Fibroblast of skin of right biceps (primary cell): ENCODE results near the gene LILRB5.
"Not testable (repeated sequence)": the region's sequence is repeated elsewhere in the genome, so short reads cannot be mapped to it uniquely, and the experiment has no call there.

Experiments
- DNase-seq: peaks from one replicate; pipeline ENCODE4 v3.0.0-alpha.2; 2013

The LILRB5 gene

GRCh38 chr19:54257116-54257480, at the start of gene LILRB5:
LILRB5 (minus strand) TSS chr19:54257273; CDS start chr19:54257193, 80 bp downstream.
- no peak for DNase-seq

- DNase-seq = no peak
These were observed 48.1 kb upstream of the LILRB5 start for GRCh38 chr19:54305141-54305540.

GRCh38 chr19:54302257-54302656, 45.2 kb upstream of the LILRB5 start:
- DNase-seq = no peak

GRCh38 chr19:54299515-54299914, 42.4 kb upstream of the LILRB5 start:
- DNase-seq = no peak

- no peak for DNase-seq
These were observed 42.0 kb upstream of the LILRB5 start for GRCh38 chr19:54299126-54299498.

- DNase-seq = no peak
These were observed 41.5 kb upstream of the LILRB5 start for GRCh38 chr19:54298357-54299125.

- no peak for DNase-seq
These were observed 40.8 kb upstream of the LILRB5 start for GRCh38 chr19:54297759-54298305.

GRCh38 chr19:54294539-54294938, 37.5 kb upstream of the LILRB5 start:
- DNase-seq = no peak

- DNase-seq = not testable (repeated sequence)
These were observed 32.1 kb upstream of the LILRB5 start for GRCh38 chr19:54289160-54289559.

GRCh38 chr19:54287456-54287855, 30.4 kb upstream of the LILRB5 start:
- DNase-seq = peak; percentile 73

- DNase-seq = not testable (repeated sequence)
These were observed 29.2 kb upstream of the LILRB5 start for GRCh38 chr19:54286283-54286682.

GRCh38 chr19:54285427-54286056, 28.5 kb upstream of the LILRB5 start:
- DNase-seq = not testable (repeated sequence)

- no peak for DNase-seq
These were observed 25.8 kb upstream of the LILRB5 start for GRCh38 chr19:54282686-54283470.

GRCh38 chr19:54281729-54282075, 24.6 kb upstream of the LILRB5 start:
- not testable (repeated sequence) for DNase-seq

- DNase-seq = no peak
These were observed 24.1 kb upstream of the LILRB5 start, which contains the start of gene LILRB2 for GRCh38 chr19:54281007-54281728. LILRB2 (minus strand) TSS chr19:54281110; CDS start chr19:54280496, 614 bp downstream.

GRCh38 chr19:54280441-54280840, 23.4 kb upstream of the LILRB5 start:
- DNase-seq = not testable (repeated sequence)

GRCh38 chr19:54280025-54280424, 23.0 kb upstream of the LILRB5 start:
- DNase-seq = not testable (repeated sequence)

- no peak for DNase-seq
These were observed 22.4 kb upstream of the LILRB5 start for GRCh38 chr19:54279406-54279962.

- DNase-seq = not testable (repeated sequence)
These were observed 21.6 kb upstream of the LILRB5 start for GRCh38 chr19:54278571-54279195.

GRCh38 chr19:54278056-54278455, 21.0 kb upstream of the LILRB5 start:
- DNase-seq = not testable (repeated sequence)

- not testable (repeated sequence) for DNase-seq
These were observed 20.1 kb upstream of the LILRB5 start for GRCh38 chr19:54277111-54277615.

- DNase-seq = no peak
These were observed 18.9 kb upstream of the LILRB5 start for GRCh38 chr19:54275951-54276350.
